T-cell (primary cell): ENCODE measurements around the gene ZNF521. TPM values are rescaled to one million over a fixed set of nuclear protein-coding genes. Genes with fewer than 3 reads are reported as not detected.

ENCODE experiments used
- ATAC-seq, 4 experiments: fragments of 200-7000 bp in 3 of 4; fragments of 150-1000 bp in 1 of 4; cut with Tn5 transposase; replicated peaks in 1 of 4; 1 replicate in 3 of 4; 2 replicates in 1 of 4; pipeline ENCODE4 v1.10.0; 2021; ENCODE audit warnings: moderate library complexity in 3 of 4, mild to moderate bottlenecking in 2 of 4, moderate number of reproducible peaks in 1 of 4
- CTCF ChIA-PET, 2 donors: fragments of 300-600 bp; sonication (Branson Sonifier 250); formaldehyde crosslinking; loops; one replicate each; lab custom pipeline; 2022; ENCODE audit warnings: antibody characterized with exemption in 2 of 2; lab: Charles Lee
- POLR2A ChIA-PET, 2 donors: fragments of 300-600 bp; sonication (Branson Sonifier 250); formaldehyde crosslinking; loops; one replicate each; lab custom pipeline; 2022; ENCODE audit warnings: antibody characterized with exemption in 2 of 2; lab: Charles Lee
- DNase-seq, 35 experiments: peaks; one replicate each; pipeline versions ENCODE4 v3.0.0 to v3.0.0-alpha.2; 2013 to 2023
- H3K27ac ChIP-seq: one replicate; pipeline ENCODE4 v1.5.1; 2013; ENCODE audit warnings: low read length
- H3K27me3 ChIP-seq, 2 experiments: replicated peaks in 1 of 2; 1 replicate in 1 of 2; 2 replicates in 1 of 2; pipeline versions ENCODE4 v1.6.1 to v1.7.0; 2013; ENCODE audit warnings: low read length in 1 of 2, mixed read lengths in 1 of 2; ENCODE audit not compliant: control insufficient read depth in 2 of 2, insufficient read depth in 2 of 2; ENCODE audit errors: extremely low read depth in 1 of 2
- H3K36me3 ChIP-seq, 2 donors: 1 replicate in 1 of 2; 2 replicates in 1 of 2; pipeline versions ENCODE4 v1.6.1 to v1.7.0; 2013; ENCODE audit warnings: low read length in 1 of 2; ENCODE audit not compliant: control insufficient read depth in 2 of 2, insufficient read depth in 1 of 2; ENCODE audit errors: extremely low read depth in 1 of 2
- H3K4me1 ChIP-seq, 2 experiments: 1 replicate in 1 of 2; 2 replicates in 1 of 2; pipeline versions ENCODE4 v1.6.1 to v1.7.0; 2013; ENCODE audit warnings: low read length in 2 of 2, mixed read lengths in 1 of 2; ENCODE audit not compliant: insufficient read depth in 2 of 2, control insufficient read depth in 1 of 2; ENCODE audit errors: extremely low read depth in 1 of 2
- H3K4me3 ChIP-seq, 2 donors: 1 replicate in 1 of 2; 2 replicates in 1 of 2; pipeline versions ENCODE4 v1.5.1 to v1.7.0; 2013; ENCODE audit warnings: mild to moderate bottlenecking in 2 of 2, low read length in 1 of 2, moderate library complexity in 1 of 2; ENCODE audit not compliant: control insufficient read depth in 1 of 2; ENCODE audit errors: extremely low read depth in 1 of 2
- H3K9me3 ChIP-seq: 2 replicates; pipeline ENCODE4 v1.7.0; 2013
- H3K27ac Mint-ChIP-seq, 2 donors: one replicate each; pipeline ENCODE4 v1.8.0; 2020 to 2021; ENCODE audit warnings: mild to moderate bottlenecking in 2 of 2, mixed read lengths in 2 of 2
- H3K27me3 Mint-ChIP-seq, 2 donors: one replicate each; pipeline ENCODE4 v1.8.0; 2021 to 2022; ENCODE audit warnings: mixed read lengths in 2 of 2
- H3K36me3 Mint-ChIP-seq: one replicate; pipeline ENCODE4 v1.8.0; 2021; ENCODE audit warnings: mixed read lengths
- H3K4me1 Mint-ChIP-seq, 3 donors: one replicate each; pipeline ENCODE4 v1.8.0; 2020 to 2022; ENCODE audit warnings: mixed read lengths in 3 of 3, mild to moderate bottlenecking in 1 of 3
- H3K4me3 Mint-ChIP-seq, 3 donors: one replicate each; pipeline ENCODE4 v1.8.0; 2020 to 2022; ENCODE audit warnings: mild to moderate bottlenecking in 3 of 3, mixed read lengths in 3 of 3, moderate library complexity in 3 of 3
- H3K9me3 Mint-ChIP-seq, 3 donors: one replicate each; pipeline ENCODE4 v1.8.0; 2020 to 2022; ENCODE audit warnings: mixed read lengths in 3 of 3
- WGBS: methylation state at CpG from one replicate; pipeline ENCODE4 v1.1.5; 2013; ENCODE audit warnings: missing lambda C conversion rate; ENCODE audit not compliant: insufficient coverage; 5-methylcytosine and 5-hydroxymethylcytosine counted together
- total RNA-seq, 35 experiments: library from RNA in 6 of 35; stranded (reverse) in 6 of 35; fragments of 120-200 nt in 1 of 35; gene quantifications; one replicate each; pipeline versions ENCODE4 v1.2.1 to v1.2.4 and lab custom pipeline; 2013 to 2026

Gene ZNF521
- total RNA-seq, 5 donors from 2014 or later (not counting 1 experiment from before 2014, with no cell fraction given) = 0.30 to 2.3 (median 1.4) TPM

DNA sequence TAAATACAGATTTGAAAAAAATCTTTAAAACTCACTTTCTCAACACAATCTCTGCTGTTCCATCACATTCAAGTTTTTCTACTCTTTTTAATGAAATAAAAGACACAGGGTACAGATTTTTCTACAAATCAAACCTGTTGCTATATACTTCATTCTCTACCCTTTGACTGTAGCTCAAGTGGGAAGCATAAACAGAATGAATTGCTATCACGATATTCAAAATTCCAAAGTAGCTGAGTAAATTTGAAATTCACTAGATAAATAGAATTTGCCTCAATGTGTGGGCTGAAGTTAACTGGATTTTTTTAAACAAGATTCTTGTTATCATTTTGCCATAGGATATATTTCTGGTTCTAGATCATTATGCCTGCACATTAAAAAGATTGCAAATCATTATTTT is 185.9 kb downstream of the ZNF521 start:
- H3K4me3 Mint-ChIP-seq = peak overlapping the region in 1 of 3 donors; percentile 78
- Histone ChIP-seq H3K4me1 (peaks cover 0 to 2% of the 10 kb centered on the region in 2 experiments), H3K27me3 (no peaks in the 10 kb centered on the region), H3K4me3 (no peak overlapping the region), H3K36me3 (no peaks in the 10 kb centered on the region), H3K9me3 (no peaks in the 10 kb centered on the region), H3K27ac (no peak overlapping the region)
- no peaks in the 10 kb centered on the region for H3K36me3 Mint-ChIP-seq
- H3K27me3 Mint-ChIP-seq = no peaks in the 10 kb centered on the region
- ChIA-PET POLR2A (no interaction called here), CTCF (no interaction called here)
- H3K27ac Mint-ChIP-seq = no peak overlapping the region
- DNase-seq = no peak
- no peak for ATAC-seq
- H3K9me3 Mint-ChIP-seq = no peaks in the 10 kb centered on the region
- peaks cover 24 to 27% (median 24%) of the 10 kb centered on the region in 3 donors for H3K4me1 Mint-ChIP-seq
- WGBS = no CpG with 5 or more reads among the region's 1 CpG

DNA sequence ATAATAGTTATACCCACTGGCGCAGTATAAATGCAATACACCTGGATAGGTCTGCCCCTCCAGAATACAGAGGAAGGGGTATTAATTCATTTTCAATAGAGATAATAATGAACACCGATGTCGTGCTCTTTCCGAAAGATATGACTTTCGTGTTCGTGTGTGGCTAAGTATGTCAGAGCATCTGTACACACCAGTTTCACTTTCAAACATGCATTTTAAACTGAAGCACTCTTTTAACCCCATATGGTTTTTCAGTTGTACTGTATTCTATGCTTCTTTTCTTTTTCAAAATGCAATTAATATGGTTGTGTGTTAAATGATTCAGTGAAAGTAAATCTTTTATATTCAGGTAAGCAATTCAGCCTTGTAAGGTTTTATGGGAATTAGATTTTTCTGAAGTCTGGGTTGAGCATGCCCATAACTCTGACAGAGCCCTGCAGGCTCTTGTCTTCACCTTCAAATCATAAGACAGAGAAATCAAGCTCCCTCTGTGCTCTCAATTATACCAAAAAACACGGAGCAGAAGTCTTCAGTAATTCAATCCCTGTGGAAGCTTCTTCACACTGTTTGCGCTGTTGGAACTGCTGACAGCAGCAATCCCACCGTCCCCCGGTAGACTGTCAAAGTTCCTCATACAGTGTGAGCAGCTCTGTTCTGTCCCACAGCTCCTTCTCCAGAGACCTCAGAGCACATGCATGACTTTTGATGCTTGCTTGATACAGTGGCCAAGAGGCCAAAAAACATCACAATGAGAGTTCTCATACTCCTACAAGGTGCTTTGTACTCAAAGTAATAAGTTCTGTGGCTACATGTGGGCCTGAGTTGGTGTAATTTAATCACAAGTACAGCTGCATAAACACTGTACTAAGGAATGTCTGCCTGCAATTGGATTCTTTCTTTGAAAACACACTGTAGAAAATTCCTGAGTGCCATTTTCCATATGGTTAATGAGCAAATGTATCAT is 186.8 kb downstream of the ZNF521 start:
- ATAC-seq (peak in 1 of 4 experiments; percentile 59), DNase-seq (peak in 1 of 35 experiments; percentile 2)
- Histone ChIP-seq H3K27me3 (no peaks in the 10 kb centered on the region), H3K9me3 (no peaks in the 10 kb centered on the region), H3K4me1 (peaks cover 0 to 2% of the 10 kb centered on the region in 2 experiments), H3K36me3 (no peaks in the 10 kb centered on the region), H3K27ac (no peak overlapping the region), H3K4me3 (peak overlapping the region in 1 of 2 donors; percentile 65)
- CTCF ChIA-PET = interaction anchor here in 1 of 2 donors (1.0 kb wide), 1 partner anchor 11 kb away, joined by 5 read pairs; no protein-coding TSS in a partner anchor
- Mint-ChIP-seq H3K4me1 (peaks cover 24 to 27% (median 24%) of the 10 kb centered on the region in 3 donors), H3K27me3 (no peaks in the 10 kb centered on the region), H3K9me3 (no peaks in the 10 kb centered on the region), H3K36me3 (no peaks in the 10 kb centered on the region), H3K4me3 (peak overlapping the region; percentile 53 to 78 (median 62)), H3K27ac (no peak overlapping the region)
- WGBS = 24% methylated on average over 4 of the region's 10 CpGs
- POLR2A ChIA-PET = no interaction called here

DNA sequence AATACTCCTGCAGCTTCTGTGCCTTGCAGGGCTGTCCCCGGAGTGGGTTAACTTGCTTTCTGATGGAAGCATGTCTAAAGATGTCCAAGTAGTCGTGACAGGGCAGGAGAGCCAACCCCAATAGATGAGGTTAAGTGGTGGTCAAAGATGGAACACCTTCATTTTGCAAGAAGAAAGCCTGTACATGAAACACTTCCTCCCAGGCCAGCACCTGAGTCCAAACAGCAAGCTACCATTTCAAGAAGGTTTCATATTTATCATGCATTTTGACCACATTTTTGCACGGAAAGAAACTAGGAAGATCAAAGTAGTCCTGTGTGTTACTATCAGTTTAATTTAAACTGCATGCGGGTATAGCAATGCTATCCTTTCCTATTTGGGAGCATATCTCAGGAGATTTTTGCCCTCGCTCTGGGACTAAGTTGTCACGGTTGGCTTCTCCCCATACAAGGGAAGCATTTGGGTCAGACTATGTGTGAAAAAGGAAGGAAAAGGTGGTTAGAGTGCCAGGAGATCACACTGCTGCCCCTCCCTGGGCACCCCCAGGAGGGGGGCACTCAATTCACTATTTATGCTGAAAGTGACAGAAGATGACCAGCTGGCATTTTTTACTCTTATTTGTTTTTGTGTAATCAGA is 187.6 kb downstream of the ZNF521 start:
- ATAC-seq (no peak), DNase-seq (no peak)
- no peaks in the 10 kb centered on the region for H3K27me3 Mint-ChIP-seq
- H3K9me3 ChIP-seq = no peaks in the 10 kb centered on the region
- H3K9me3 Mint-ChIP-seq = no peaks in the 10 kb centered on the region
- peak overlapping the region in 1 of 2 donors; percentile 65 for H3K4me3 ChIP-seq
- peaks cover 24 to 27% (median 24%) of the 10 kb centered on the region in 3 donors for H3K4me1 Mint-ChIP-seq
- H3K27ac Mint-ChIP-seq = no peak overlapping the region
- peak overlapping the region; percentile 53 to 78 (median 62) for H3K4me3 Mint-ChIP-seq
- no peaks in the 10 kb centered on the region for H3K36me3 ChIP-seq
- peaks cover 0 to 2% of the 10 kb centered on the region in 2 experiments for H3K4me1 ChIP-seq
- 0% methylated on average over 1 of the region's 6 CpGs for WGBS
- H3K36me3 Mint-ChIP-seq = no peaks in the 10 kb centered on the region
- POLR2A ChIA-PET = no interaction called here
- CTCF ChIA-PET = interaction anchor here in 1 of 2 donors (1.0 kb wide), 1 partner anchor 11 kb away, joined by 5 read pairs; no protein-coding TSS in a partner anchor
- no peak overlapping the region for H3K27ac ChIP-seq
- no peaks in the 10 kb centered on the region for H3K27me3 ChIP-seq

DNA sequence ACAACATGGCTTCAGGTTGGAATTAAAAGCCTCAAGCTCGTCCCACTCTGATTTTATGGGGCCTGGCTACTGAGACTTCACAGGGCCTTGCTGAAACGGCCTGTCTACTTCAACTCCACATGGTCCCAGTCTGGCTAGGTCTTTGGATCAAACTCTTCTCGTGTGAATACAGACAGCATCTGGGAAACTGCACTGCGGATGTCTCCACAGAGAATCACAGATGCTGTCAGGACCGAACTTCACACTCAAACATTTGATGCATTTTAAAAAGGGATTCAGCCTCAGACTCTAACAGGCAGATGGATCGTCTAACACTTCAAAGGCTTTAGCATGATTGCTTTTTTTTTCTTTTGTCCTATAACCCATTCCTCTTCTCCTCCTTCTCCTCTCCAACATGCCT is 198.5 kb downstream of the ZNF521 start:
- Histone ChIP-seq H3K4me3 (no peak overlapping the region), H3K27ac (no peak overlapping the region), H3K27me3 (no peaks in the 10 kb centered on the region), H3K36me3 (no peaks in the 10 kb centered on the region), H3K4me1 (no peaks in the 10 kb centered on the region), H3K9me3 (no peaks in the 10 kb centered on the region)
- Mint-ChIP-seq H3K27ac (no peak overlapping the region), H3K4me3 (no peak overlapping the region), H3K4me1 (no peaks in the 10 kb centered on the region), H3K27me3 (peaks cover 2 to 4% of the 10 kb centered on the region in 2 donors), H3K9me3 (peaks cover 4 to 14% (median 9%) of the 10 kb centered on the region in 3 donors), H3K36me3 (no peaks in the 10 kb centered on the region)
- ChIA-PET CTCF (interaction anchor here in 1 of 2 donors (1.0 kb wide), 1 partner anchor 11 kb away, joined by 5 read pairs; no protein-coding TSS in a partner anchor), POLR2A (no interaction called here)
- 76% methylated on average over 5 of the region's 6 CpGs for WGBS
- no peak for ATAC-seq
- DNase-seq = no peak

DNA sequence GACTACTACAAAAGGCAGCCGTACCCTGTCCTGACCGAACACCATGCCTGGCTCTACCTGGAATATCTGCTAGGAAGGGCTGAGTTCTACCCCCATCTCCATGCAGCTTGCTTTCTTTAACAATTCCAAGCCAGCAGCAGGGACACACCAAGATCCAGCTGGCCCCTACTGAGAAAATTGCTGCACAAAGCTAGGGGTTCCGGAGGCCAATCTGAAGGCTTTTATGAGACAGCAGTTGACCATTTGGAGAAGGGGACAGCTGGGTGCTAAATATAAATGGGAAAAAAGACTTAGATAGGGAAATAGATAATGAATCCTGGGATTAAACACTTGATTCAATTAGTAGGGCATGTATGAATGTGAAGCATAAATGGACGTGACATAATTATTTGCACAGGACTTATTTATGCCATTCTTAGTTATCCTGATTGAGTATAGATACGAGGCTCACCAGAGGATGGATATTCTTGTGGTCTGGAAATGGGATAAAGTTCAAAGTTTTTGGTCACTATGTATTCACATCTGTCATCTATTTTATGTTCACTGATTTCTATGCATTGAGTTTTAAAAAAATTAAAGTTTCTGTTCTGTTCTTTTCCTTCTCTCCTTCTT is 204.0 kb downstream of the ZNF521 start:
- H3K4me1 ChIP-seq = no peaks in the 10 kb centered on the region
- H3K27me3 ChIP-seq = no peaks in the 10 kb centered on the region
- H3K4me3 ChIP-seq = no peak overlapping the region
- Mint-ChIP-seq H3K9me3 (peaks cover 0 to 3% (median 3%) of the 10 kb centered on the region in 3 donors), H3K4me3 (no peak overlapping the region), H3K27ac (no peak overlapping the region), H3K27me3 (peaks cover 0 to 4% of the 10 kb centered on the region in 2 donors), H3K36me3 (no peaks in the 10 kb centered on the region), H3K4me1 (no peaks in the 10 kb centered on the region)
- ATAC-seq = no peak
- H3K36me3 ChIP-seq = no peaks in the 10 kb centered on the region
- no peaks in the 10 kb centered on the region for H3K9me3 ChIP-seq
- CTCF ChIA-PET = no interaction called here
- DNase-seq = no peak
- WGBS = 93% methylated on average over 3 of the region's 5 CpGs
- POLR2A ChIA-PET = no interaction called here
- no peak overlapping the region for H3K27ac ChIP-seq

DNA sequence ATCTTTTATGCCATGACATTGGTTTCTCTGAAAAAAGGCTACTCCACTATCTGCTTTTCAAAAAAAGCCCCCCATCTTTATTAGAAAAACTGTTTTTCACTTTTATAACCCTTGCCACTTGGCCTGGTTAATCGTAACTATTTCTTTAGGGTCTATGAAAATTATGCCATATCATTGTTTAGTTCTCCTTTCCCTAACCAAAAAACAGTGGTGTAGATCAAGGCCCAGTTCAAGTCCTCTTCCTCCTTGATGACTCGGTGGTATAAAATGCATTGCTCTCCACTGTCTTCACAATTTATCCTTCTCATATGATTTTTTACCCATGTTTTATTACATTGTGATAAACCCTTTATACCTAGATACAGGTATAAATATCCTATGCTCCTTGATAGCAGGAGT is 205.5 kb downstream of the ZNF521 start:
- no peak overlapping the region for H3K4me3 Mint-ChIP-seq
- Histone ChIP-seq H3K36me3 (no peaks in the 10 kb centered on the region), H3K27ac (no peak overlapping the region), H3K9me3 (no peaks in the 10 kb centered on the region), H3K27me3 (no peaks in the 10 kb centered on the region), H3K4me3 (no peak overlapping the region), H3K4me1 (no peaks in the 10 kb centered on the region)
- ATAC-seq (no peak), DNase-seq (no peak)
- H3K4me1 Mint-ChIP-seq = no peaks in the 10 kb centered on the region
- 75% methylated on average over 1 of the region's 2 CpGs for WGBS
- H3K27ac Mint-ChIP-seq = no peak overlapping the region
- POLR2A ChIA-PET = no interaction called here
- CTCF ChIA-PET = no interaction called here
- no peaks in the 10 kb centered on the region for H3K36me3 Mint-ChIP-seq
- peaks cover 0 to 4% of the 10 kb centered on the region in 2 donors for H3K27me3 Mint-ChIP-seq
- H3K9me3 Mint-ChIP-seq = no peaks in the 10 kb centered on the region
